Stimulated activated CD8-positive, alpha-beta memory T cell treated with anti-CD3 and anti-CD28 coated beads, Interleukin-7, amount 100 ng/mL, for 4 hours (primary cell): ENCODE data around the gene OPCML.

Experiments
- DNase-seq, 2 donors: peaks; one replicate each; pipeline ENCODE4 v3.0.0-alpha.2; 2020; ENCODE audit warnings: low read depth in 2 of 2

The OPCML gene

GRCh38 chr11:132792341-132793140 lies 739.8 kb downstream of the OPCML start:
- no peak for DNase-seq

DNA sequence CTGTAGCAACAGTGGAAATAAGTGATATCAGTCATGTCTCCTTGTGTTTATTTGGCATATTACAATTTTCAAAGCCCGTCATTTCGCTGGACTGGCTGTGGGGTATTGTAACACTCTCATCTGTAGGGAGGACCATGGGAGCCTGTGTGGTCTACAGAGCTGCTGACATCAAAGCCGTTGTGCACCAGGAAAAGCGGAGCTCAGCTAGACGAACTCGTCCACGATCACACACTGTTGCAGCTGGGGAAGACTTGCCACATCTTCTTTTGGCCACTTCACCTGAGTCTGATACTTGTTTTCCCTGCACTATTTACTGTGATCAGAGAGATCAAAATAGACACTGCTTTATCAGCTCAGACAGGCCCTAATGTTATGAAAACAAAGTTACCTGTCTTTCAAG lies 741.3 kb downstream of the OPCML start:
- no peak for DNase-seq

- DNase-seq = no peak
These were observed 741.8 kb downstream of the OPCML start for GRCh38 chr11:132790466-132790865.

- no peak for DNase-seq
These were observed 743.4 kb downstream of the OPCML start for GRCh38 chr11:132788816-132789325.

GRCh38 chr11:132785878-132786277 lies 746.4 kb downstream of the OPCML start:
- DNase-seq = no peak

DNA sequence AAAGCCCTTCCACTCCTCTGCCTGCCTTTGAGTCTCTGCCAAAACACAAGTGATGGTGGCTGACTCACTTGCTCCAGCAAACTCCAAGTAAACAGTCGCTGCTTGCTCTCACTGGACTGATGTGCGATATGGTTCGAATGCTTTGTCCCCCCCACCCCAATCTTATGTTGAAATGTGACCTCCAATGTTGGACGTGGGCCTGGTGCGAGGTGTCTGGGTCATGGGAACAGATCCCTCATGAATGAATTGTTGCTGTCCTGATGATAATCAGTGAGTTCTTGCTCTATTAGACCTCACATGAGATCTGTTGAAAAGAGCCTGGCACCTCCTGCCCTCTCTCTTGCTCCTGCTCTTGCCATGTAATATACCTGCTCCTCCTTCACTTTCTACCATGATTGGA lies 747.9 kb downstream of the OPCML start:
- no peak for DNase-seq

DNA sequence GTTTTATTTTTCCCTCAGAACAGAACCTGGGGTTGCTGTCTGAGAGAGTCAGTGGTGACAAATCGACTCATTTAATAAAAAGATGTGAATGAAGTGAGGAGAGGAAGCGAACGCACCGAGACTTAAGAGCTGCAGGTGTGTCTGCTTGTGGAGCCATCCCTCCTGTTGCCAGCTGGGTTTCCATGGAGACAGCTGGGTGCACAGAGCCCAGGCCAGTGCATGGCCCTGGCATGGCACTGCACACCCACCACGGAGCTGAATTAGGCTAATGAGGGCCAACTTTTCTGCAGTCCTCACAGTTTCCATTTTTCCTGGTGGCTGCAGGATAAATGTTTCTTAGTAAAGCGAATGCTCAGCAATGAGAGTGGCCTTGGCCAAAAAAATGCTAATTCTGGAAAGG lies 750.2 kb downstream of the OPCML start:
- DNase-seq = no peak

DNA sequence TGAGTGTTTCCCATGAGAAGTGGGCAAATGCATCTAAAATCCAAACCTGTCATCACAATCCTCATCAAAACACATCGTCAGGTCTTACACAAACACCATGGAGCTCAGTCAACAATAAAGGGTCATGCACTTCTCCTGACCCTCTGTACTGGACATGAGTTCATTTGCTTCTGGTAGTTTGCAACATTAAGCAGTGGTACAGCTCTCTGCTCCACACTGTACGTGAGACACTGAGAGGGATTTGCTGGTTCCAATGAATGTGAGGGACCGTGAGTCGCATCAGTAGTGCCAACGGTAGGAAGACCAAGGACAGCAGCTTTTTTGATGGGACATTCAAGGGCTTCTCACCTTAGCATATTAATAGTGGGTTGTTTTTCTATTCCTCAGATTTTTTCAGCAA lies 752.3 kb downstream of the OPCML start:
- DNase-seq = no peak

DNA sequence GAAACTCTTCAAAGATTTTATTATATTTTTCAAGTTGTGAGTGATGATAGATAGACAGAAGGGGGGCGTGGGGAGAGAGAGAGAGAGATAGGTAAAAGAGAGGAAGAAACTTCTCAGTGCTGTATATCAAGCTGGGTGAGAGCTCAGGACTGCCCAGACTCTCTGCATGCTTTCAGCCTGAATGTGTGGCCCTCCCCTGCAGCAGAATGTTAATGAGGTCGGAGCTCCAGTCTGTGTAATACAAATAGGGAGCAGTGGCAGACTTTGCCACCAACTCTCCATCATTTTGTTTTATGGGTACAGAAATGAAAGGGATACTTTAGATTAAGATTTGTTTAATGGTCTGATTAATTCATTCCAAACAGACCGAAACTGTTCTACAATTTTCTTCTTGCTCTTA lies 752.8 kb downstream of the OPCML start:
- no peak for DNase-seq

DNA sequence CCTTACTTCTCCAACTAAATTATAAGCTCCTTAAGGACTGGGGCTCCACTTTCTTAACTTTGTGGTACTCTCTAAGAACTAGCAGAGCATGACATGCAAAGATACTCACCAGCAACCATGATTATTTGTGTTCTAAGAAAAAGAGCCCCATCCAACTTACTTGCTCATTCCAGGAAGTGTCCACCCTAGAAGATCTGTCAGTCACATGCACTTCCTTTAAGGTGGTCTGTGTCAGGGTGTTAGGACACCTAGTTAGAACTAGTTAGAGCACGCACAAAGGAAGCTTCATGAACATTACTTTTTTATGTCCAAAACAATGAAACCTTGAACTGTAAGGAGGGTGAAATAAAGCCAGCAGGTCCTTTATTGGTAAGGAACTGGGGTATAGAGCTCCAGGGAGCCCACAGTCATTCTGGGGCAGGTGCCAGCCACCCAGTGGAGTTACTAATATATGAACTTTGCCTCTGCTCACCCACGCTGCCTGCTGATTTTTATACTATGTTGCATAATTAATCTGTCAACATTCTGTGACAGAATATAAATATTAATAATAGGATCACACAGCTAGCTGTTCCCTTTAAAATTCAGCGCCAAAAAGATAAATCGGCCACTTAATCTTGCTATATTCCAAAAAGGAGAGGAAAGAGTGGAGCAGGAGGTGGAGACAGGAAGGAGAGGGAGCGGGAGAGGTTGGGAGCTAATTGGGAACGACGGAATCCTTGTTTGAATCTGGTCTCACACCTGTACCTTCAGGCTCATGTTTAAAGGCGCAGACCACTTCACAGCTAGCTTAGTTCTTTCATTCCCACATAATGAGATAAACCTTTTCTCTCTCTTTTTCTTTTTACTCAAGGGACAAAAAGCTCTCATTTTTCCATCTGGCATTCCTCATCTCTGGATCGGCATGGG lies 755.0 kb downstream of the OPCML start:
- DNase-seq = no peak

- no peak for DNase-seq
These were observed 758.5 kb downstream of the OPCML start for GRCh38 chr11:132773751-132774150.

DNA sequence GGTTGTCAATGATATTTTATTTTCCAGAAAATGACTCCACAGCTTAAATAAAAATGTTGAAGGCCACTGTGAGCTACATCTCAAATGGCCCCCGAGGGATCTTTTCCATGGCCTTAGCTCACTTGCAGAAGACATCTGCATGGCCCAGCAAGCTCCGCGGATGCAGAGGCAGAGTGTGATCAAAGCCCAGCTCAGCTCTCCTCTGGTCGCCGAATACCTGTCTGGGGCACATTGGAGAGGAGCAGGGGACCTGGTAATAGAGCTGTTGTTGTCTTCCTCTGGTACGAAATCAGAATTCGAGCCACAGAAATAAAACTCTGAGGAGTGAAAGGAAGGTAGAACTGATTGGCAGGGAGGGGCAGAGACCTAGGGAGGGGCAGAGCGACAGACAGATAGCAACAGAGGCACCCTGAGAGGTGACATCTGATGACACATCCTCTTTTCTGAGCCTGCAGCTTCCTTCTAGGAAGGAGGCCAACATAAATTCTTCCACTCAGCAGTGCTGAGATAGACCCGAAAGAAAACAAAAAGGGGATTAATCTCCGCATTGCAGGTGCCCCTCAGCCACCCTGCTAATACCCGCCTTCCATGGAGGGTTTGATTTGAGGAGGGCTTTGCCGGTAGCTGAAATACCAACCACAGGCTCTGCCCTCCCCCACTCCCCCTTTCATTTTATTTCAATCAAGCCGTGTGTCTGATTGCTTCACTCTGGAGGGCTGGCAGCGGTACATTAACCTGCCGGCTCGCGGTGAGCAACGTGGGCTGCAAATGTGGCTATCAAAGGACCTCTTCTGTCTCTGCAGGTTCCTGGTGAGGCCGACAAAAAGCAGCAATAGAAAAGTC lies 759.4 kb downstream of the OPCML start:
- DNase-seq = no peak

DNA sequence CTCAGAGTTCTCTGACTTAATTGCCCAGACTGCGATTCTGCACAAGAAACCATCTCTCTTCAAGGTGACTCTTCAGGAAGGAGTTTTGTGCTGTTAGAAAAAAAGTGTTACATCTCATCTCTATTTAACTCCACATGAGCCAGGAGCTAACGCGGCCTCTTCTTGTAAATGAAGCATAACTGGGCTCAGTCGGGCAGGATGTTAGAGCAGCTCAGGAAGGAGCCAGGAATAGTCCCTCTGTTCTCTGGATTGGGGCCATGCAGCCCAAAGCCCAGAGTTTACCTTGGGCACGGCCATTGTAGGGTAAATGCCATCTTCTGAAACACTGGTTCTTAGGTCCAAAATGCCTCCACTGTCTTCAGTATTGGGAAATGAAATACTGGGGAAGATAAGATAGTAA lies 760.6 kb downstream of the OPCML start:
- DNase-seq = no peak

- DNase-seq = no peak
These were observed 761.3 kb downstream of the OPCML start for GRCh38 chr11:132770829-132771530.

- DNase-seq = no peak
These were observed 768.8 kb downstream of the OPCML start for GRCh38 chr11:132763503-132763902.

- no peak for DNase-seq
These were observed 776.4 kb downstream of the OPCML start for GRCh38 chr11:132755934-132756333.

DNA sequence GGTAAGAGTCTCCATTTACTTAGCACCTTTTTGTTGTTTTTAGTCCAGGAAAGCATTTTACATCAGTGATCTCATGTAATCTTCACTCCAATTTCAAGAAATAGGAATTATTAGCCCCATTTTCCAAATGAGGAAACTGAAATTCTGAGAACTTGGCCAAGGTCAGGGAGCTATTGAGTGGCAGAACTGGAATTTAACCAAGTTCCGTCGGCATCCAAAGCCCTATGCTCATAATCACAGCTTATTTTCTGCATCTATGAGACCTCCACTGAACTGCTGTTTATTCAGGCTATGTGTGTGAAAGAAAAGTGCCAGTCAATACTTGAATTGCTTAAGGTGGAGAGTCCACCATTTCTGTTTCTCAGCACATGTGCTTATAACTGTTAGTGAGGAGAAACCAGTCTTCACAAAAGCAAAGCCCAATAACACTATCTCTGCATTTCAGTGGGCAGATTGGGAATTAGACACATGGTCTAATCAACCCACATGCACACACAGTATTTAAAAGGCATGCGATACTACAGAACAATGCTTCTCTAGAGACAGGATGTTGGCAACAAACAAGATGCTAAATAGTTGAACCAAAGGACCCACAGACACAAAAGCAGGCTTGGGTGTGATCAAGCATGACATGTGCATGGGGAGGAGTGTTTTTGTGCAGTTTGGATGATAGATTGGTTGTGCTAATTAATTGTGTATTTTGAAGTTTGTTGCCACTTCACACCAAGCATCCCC lies 780.6 kb downstream of the OPCML start:
- no peak for DNase-seq

DNA sequence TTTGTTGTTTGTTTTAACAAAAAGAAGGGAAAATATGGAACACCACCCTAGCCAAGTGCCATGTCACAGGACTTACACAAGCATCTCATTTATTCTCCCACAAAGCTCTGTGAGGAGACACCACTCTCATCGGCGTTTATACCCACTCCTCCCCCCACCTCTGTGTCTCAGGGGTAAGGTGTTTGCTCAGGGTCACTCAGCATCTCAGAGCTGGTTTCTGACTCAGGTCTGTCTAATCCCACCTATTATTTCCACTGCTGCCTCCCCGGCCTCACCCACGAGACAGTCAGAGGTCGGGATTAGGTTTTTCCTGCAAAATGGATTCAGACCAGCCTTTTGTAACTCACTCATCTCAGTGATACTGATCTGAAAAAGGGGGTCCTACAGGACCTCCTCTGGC lies 786.0 kb downstream of the OPCML start:
- DNase-seq = no peak

DNA sequence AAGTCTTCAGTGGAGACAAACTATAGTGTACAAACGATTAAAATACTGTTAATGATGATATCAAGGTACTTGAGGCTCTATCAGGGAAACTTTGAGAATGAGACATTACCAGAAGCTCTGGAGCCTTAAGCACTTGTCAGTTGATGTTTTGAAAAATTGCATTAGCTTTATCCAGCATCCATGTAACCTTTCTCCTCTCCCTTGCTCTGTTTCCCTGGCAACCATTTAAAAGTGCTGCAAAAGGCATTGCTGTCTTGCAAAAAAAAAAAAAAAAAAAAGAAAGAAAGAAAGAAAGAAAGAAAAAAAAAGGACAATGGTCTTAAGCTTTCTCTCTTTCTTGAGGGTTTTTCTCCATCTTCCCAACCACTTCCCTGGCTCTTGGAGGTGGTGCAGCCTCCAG lies 787.0 kb downstream of the OPCML start:
- no peak for DNase-seq

GRCh38 chr11:132744771-132745170 lies 787.5 kb downstream of the OPCML start:
- DNase-seq = no peak

GRCh38 chr11:132743601-132744000 lies 788.7 kb downstream of the OPCML start:
- DNase-seq = no peak
